ENCODE measurements around the gene CLCN6.

DNA sequence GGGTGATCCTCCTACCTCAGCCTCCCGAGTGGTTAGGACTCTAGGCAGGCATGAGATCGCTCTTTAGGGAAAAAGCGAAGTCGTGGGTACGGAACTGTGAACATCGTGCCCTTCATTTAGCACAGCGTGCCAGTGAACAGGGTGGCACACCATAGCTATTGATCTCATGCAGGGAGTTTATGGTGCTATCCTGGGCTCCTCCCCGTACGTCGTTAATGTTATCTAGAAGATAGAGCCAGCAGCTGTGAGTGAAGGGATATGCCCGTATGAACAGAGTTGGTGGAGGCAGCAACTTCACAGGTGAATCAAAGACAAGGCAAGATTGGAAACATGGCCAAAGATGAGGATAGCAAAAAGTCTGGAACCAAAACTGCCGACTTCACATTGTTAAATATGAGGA is 11.2 kb downstream of the CLCN6 start:
- TF ChIP-seq BHLHE40 (IDR thresholded peaks at IDR 0.05; ENCODE audit: borderline replicate concordance) = no peak
- no peak for TF ChIP-seq ARNT (IDR thresholded peaks at IDR 0.05)
- no peak for TF ChIP-seq HDGF (IDR thresholded peaks at IDR 0.05; ENCODE audit: borderline replicate concordance)

Measured in HEK293T (cell line).